Naive thymus-derived CD4-positive, alpha-beta T cell (primary cell): ENCODE measurements around the gene FCGBP. TPM values are rescaled to one million over a fixed set of nuclear protein-coding genes. Genes with fewer than 3 reads are reported as not detected.

ENCODE experiments used
- ATAC-seq: fragments of 150-1000 bp; cut with Tn5 transposase; 2 replicates; pipeline ENCODE4 v1.10.0; 2021; ENCODE audit warnings: mild to moderate bottlenecking, moderate library complexity
- CTCF ChIA-PET: fragments of 350-600 bp; sonication (Branson Sonifier 250); formaldehyde crosslinking; loops from one replicate; lab custom pipeline; 2021; ENCODE audit warnings: antibody characterized with exemption; lab: Charles Lee
- POLR2A ChIA-PET: fragments of 350-600 bp; sonication (Branson Sonifier 250); formaldehyde crosslinking; loops from one replicate; lab custom pipeline; 2021; ENCODE audit warnings: antibody characterized with exemption, inconsistent platforms; lab: Charles Lee
- DNase-seq, 9 donors: peaks; one replicate each; pipeline versions ENCODE4 v3.0.0 to v3.0.0-alpha.2; 2020 to 2022; ENCODE audit warnings: mixed read lengths in 1 of 9
- H3K27ac ChIP-seq: one replicate; pipeline ENCODE4 v1.7.0; 2013; ENCODE audit warnings: mild to moderate bottlenecking, low read depth, low read length, moderate library complexity
- H3K27me3 ChIP-seq, 2 donors: one replicate each; pipeline ENCODE4 v1.7.0; 2013; ENCODE audit warnings: low read length in 2 of 2, mild to moderate bottlenecking in 2 of 2, moderate library complexity in 2 of 2; ENCODE audit not compliant: control insufficient read depth in 2 of 2, insufficient read depth in 2 of 2
- H3K36me3 ChIP-seq, 3 experiments: 1 replicate in 2 of 3; 2 replicates in 1 of 3; pipeline ENCODE4 v1.7.0; 2013; ENCODE audit warnings: low read length in 3 of 3, mild to moderate bottlenecking in 3 of 3, moderate library complexity in 1 of 3; ENCODE audit not compliant: insufficient read depth in 3 of 3, control insufficient read depth in 2 of 3
- H3K4me1 ChIP-seq, 2 donors: one replicate each; pipeline ENCODE4 v1.7.0; 2013; ENCODE audit warnings: low read length in 2 of 2, mild to moderate bottlenecking in 2 of 2, moderate library complexity in 1 of 2; ENCODE audit not compliant: control insufficient read depth in 2 of 2, insufficient read depth in 2 of 2
- H3K4me3 ChIP-seq: 2 replicates; pipeline ENCODE4 v1.7.0; 2013; ENCODE audit warnings: mild to moderate bottlenecking, low read length
- H3K9me3 ChIP-seq, 3 experiments: 1 replicate in 2 of 3; 2 replicates in 1 of 3; pipeline ENCODE4 v1.7.0; 2013; ENCODE audit warnings: low read length in 3 of 3; ENCODE audit not compliant: control insufficient read depth in 2 of 3
- H3K27ac Mint-ChIP-seq, 9 donors: one replicate each; pipeline ENCODE4 v1.8.0; 2020 to 2022; ENCODE audit warnings: mixed read lengths in 9 of 9, mild to moderate bottlenecking in 8 of 9, moderate library complexity in 5 of 9, inconsistent platforms in 2 of 9
- H3K27me3 Mint-ChIP-seq, 5 donors: one replicate each; pipeline ENCODE4 v1.8.0; 2021 to 2022; ENCODE audit warnings: mixed read lengths in 5 of 5, mild to moderate bottlenecking in 1 of 5
- H3K36me3 Mint-ChIP-seq, 5 donors: one replicate each; pipeline ENCODE4 v1.8.0; 2020 to 2022; ENCODE audit warnings: mixed read lengths in 5 of 5, mild to moderate bottlenecking in 3 of 5, inconsistent platforms in 1 of 5
- H3K4me1 Mint-ChIP-seq, 7 donors: one replicate each; pipeline ENCODE4 v1.8.0; 2020 to 2022; ENCODE audit warnings: mixed read lengths in 7 of 7, mild to moderate bottlenecking in 3 of 7, inconsistent platforms in 1 of 7
- H3K4me3 Mint-ChIP-seq, 10 donors: one replicate each; pipeline ENCODE4 v1.8.0; 2020 to 2022; ENCODE audit warnings: mild to moderate bottlenecking in 10 of 10, mixed read lengths in 10 of 10, moderate library complexity in 6 of 10, inconsistent platforms in 2 of 10
- H3K9me3 Mint-ChIP-seq, 11 donors: one replicate each; pipeline ENCODE4 v1.8.0; 2020 to 2022; ENCODE audit warnings: mixed read lengths in 11 of 11, mild to moderate bottlenecking in 4 of 11, inconsistent platforms in 1 of 11, moderate library complexity in 1 of 11
- intact Hi-C, 2 donors: fragments of 100-400 bp; cut with micrococcal nuclease; formaldehyde crosslinking; loops; one replicate each; pipeline ENCODE4 v1.15.1; 2023
- polyA plus RNA-seq, 2 donors: library from polyadenylated mRNA; unstranded; fragments of 300-500 nt; fragmentation: Illumina TruSeq; gene quantifications; one replicate each; pipeline ENCODE4 v1.2.3, GENCODE V29; 2021
- total RNA-seq, 6 experiments: library from RNA in 5 of 6; stranded (reverse) in 5 of 6; gene quantifications; 1 replicate in 5 of 6; 2 replicates in 1 of 6; pipeline ENCODE4 v1.2.3 and lab custom pipeline; 2021 to 2026

FCGBP gene
- 100 to 1,000 TPM in 2 of 5 experiments, 10 to 100 TPM in 3; 14.9 to 118 (median 28.1) TPM for total RNA-seq
- 1 to 10 TPM in 1 of 2 donors, under 1 TPM in 1; 0.57 to 1.6 TPM for polyA plus RNA-seq
- 75.0 reads per million, percentile 79 among the genes with 10 or more reads in this experiment for total RNA-seq (lab: John Stamatoyannopoulos, UW)

DNA sequence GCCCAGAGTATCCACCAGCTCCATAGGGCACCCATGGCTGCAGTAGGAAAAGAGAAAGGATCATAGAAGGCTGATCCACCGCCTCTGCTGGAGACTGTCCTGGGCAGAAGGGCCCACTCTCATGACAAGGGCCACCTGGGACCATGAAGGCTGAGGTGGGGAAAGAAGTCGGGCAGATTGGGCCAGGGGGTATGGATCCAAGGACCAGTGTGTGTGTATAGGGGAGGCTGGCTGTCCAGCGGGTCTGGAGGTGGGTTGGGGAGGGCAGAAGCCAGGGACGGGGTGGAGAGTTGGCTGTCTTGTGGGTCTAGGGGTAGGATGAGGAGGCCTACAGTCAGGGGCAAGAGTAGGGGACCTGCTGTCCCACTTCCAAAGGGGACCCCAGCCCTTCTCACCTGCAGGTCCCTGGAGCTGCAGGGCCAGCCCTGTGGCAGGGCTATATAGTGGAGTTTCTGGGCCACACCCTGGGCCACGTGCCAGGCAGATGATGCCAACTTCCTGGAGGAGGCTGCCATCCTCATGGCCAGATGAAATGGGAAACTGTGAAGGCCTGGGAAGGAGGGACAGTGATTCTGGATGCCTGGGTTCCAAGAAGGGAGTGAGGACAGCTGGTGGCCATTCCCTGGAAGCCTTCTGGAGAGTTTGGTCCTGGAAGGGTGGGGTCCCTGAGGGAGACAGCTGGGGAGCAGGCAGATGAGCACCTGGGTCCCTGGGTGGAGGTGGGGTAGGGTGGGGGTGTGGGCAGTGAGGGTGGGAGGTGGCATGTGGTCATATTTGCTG, at the start of gene FCGBP:
Gene FCGBP, minus strand, starts transcription at position 51 of the 780 bp plus-strand sequence.
- peaks cover 44 to 84% (median 64%) of the 10 kb centered on the region in 7 donors for H3K4me1 Mint-ChIP-seq
- Histone ChIP-seq H3K4me1 (peaks cover 36 to 42% of the 10 kb centered on the region in 2 donors), H3K9me3 (no peaks in the 10 kb centered on the region), H3K27me3 (no peaks in the 10 kb centered on the region), H3K27ac (no peak within 1 kb of the TSS), H3K36me3 (no peaks in the 10 kb centered on the region), H3K4me3 (no peak within 1 kb of the TSS)
- peak within 1 kb of the TSS in 6 of 10 donors; percentile 28 to 78 (median 52) for H3K4me3 Mint-ChIP-seq
- peak within 1 kb of the TSS in 7 of 9 donors; percentile 58 to 89 (median 73) for H3K27ac Mint-ChIP-seq
- peaks cover 0 to 3% (median 0%) of the 10 kb centered on the region in 5 donors for H3K27me3 Mint-ChIP-seq
- H3K36me3 Mint-ChIP-seq = peaks cover 0 to 16% (median 1%) of the 10 kb centered on the region in 5 donors
- CTCF ChIA-PET = interaction anchor here (4.0 kb wide), 1 partner anchor 35 kb away, joined by 37 read pairs; the partner anchor contains the start of gene PSMC4
- ATAC-seq (no peak), DNase-seq (no peak)
- H3K9me3 Mint-ChIP-seq = peaks cover 0 to 12% (median 7%) of the 10 kb centered on the region in 11 donors
- POLR2A ChIA-PET = interaction anchor here (0.6 to 6.2 kb wide), 3 partner anchors 11 to 35 kb away, joined by 3 to 62 read pairs (median 11); partner anchors contain the start of gene PSMC4
- intact Hi-C loops = no loop called here

GRCh38 chr19:39983695-39984300, 49.4 kb upstream of the FCGBP start:
- Histone ChIP-seq H3K4me1 (no peaks in the 10 kb centered on the region), H3K27me3 (no peaks in the 10 kb centered on the region), H3K9me3 (peaks cover 4 to 12% (median 7%) of the 10 kb centered on the region in 3 experiments), H3K27ac (no peak overlapping the region), H3K36me3 (peaks cover 5 to 39% (median 7%) of the 10 kb centered on the region in 3 experiments), H3K4me3 (no peak overlapping the region)
- ATAC-seq (no peak), DNase-seq (no peak)
- H3K4me1 Mint-ChIP-seq = peaks cover 2 to 23% (median 12%) of the 10 kb centered on the region in 7 donors
- CTCF ChIA-PET = no interaction called here
- H3K4me3 Mint-ChIP-seq = no peak overlapping the region
- peak overlapping the region in 3 of 9 donors; percentile 4 to 76 (median 62) for H3K27ac Mint-ChIP-seq
- no peaks in the 10 kb centered on the region for H3K27me3 Mint-ChIP-seq
- H3K9me3 Mint-ChIP-seq = peaks cover 4 to 51% (median 30%) of the 10 kb centered on the region in 11 donors
- peaks cover 23 to 79% (median 72%) of the 10 kb centered on the region in 5 donors for H3K36me3 Mint-ChIP-seq
- POLR2A ChIA-PET = interaction anchor here (0.6 kb wide), 1 partner anchor 31 kb away, joined by 3 read pairs; no protein-coding TSS in a partner anchor
- intact Hi-C loops = loop anchor here in 1 of 2 donors (1.0 kb wide), 1 partner anchor 37 kb away; no protein-coding TSS in a partner anchor

DNA sequence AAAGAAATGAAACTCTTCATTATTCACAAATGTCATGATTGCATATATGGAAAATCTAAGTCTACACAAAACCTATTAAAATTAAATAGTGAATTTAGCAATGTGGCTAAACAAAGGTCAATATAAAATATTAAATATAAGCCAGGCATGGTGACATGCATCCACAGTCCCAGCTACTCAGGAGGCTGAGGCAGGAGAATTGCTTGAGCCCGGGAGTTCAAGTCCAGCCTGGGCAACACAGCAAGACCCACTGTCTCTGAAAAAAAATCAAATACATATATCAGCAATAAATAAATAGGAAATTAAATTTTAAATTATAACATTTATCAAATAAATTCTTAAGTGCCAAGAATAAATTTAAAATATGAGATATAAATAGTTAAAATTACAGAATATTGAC, 48.4 kb upstream of the FCGBP start:
- Mint-ChIP-seq H3K27me3 (no peaks in the 10 kb centered on the region), H3K9me3 (peaks cover 4 to 46% (median 28%) of the 10 kb centered on the region in 11 donors), H3K4me1 (peaks cover 2 to 22% (median 11%) of the 10 kb centered on the region in 7 donors), H3K4me3 (no peak overlapping the region), H3K36me3 (peaks cover 23 to 86% (median 77%) of the 10 kb centered on the region in 5 donors), H3K27ac (no peak overlapping the region)
- no peak overlapping the region for H3K27ac ChIP-seq
- intact Hi-C loops = no loop called here
- no peaks in the 10 kb centered on the region for H3K4me1 ChIP-seq
- CTCF ChIA-PET = no interaction called here
- DNase-seq (no peak), ATAC-seq (no peak)
- H3K4me3 ChIP-seq = no peak overlapping the region
- no peaks in the 10 kb centered on the region for H3K27me3 ChIP-seq
- peaks cover 4 to 12% (median 7%) of the 10 kb centered on the region in 3 experiments for H3K9me3 ChIP-seq
- peaks cover 7 to 49% (median 11%) of the 10 kb centered on the region in 3 experiments for H3K36me3 ChIP-seq
- POLR2A ChIA-PET = no interaction called here

DNA sequence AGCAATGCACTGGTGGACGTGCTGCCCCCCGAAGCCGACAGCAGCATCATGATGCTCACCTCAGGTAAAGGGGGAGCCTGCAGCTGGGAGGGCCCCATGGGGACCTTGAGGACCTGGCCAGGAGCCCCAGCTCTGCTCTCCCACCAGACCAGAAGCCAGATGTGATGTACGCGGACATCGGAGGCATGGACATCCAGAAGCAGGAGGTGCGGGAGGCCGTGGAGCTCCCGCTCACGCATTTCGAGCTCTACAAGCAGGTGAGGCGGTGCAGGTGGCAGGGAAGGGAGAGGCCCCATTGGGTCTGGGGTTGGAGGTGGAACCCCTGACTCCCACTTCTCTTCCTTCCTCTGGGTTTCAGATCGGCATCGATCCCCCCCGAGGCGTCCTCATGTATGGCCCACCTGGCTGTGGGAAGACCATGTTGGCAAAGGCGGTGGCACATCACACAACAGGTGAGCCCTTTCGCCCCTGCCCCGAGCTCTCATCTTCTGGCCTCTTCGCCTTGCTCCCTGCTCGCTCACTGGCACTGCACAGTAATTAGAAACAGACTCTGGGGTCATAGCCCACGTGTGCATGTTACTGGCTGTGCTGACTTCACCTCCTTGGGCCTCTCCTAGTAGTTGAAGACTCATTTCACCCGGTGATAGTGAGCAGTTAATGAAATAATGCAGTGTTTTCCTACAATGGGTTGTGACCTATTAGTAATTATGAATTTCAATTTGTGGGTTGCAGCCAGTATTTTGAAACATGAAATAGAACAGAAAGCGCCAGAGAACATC, 40.1 kb upstream of the FCGBP start:
- H3K9me3 ChIP-seq = no peaks in the 10 kb centered on the region
- H3K36me3 ChIP-seq = peaks cover 5 to 64% (median 6%) of the 10 kb centered on the region in 3 experiments
- no peak for DNase-seq
- no peak overlapping the region for H3K4me3 ChIP-seq
- H3K27ac ChIP-seq = no peak overlapping the region
- no peaks in the 10 kb centered on the region for H3K27me3 ChIP-seq
- H3K4me1 Mint-ChIP-seq = peaks cover 26 to 48% (median 34%) of the 10 kb centered on the region in 7 donors
- POLR2A ChIA-PET = no interaction called here
- intact Hi-C loops = loop anchor here (5.0 to 10.0 kb wide), 7 partner anchors 62 to 740 kb away; partner anchors contain the start of genes SERTAD3 (in 2 of the 2), CCNP (in 1 of the 2), COQ8B (in 1 of the 2) and DYRK1B (in 1 of the 2)
- H3K4me1 ChIP-seq = peaks cover 17% of the 10 kb centered on the region in 2 donors
- peaks cover 4 to 62% (median 41%) of the 10 kb centered on the region in 5 donors for H3K36me3 Mint-ChIP-seq
- no peak overlapping the region for H3K4me3 Mint-ChIP-seq
- CTCF ChIA-PET = no interaction called here
- peak overlapping the region in 3 of 9 donors; percentile 49 to 59 (median 57) for H3K27ac Mint-ChIP-seq
- H3K9me3 Mint-ChIP-seq = peaks cover 0 to 1% (median 0%) of the 10 kb centered on the region in 11 donors
- no peaks in the 10 kb centered on the region for H3K27me3 Mint-ChIP-seq
- ATAC-seq = no peak

DNA sequence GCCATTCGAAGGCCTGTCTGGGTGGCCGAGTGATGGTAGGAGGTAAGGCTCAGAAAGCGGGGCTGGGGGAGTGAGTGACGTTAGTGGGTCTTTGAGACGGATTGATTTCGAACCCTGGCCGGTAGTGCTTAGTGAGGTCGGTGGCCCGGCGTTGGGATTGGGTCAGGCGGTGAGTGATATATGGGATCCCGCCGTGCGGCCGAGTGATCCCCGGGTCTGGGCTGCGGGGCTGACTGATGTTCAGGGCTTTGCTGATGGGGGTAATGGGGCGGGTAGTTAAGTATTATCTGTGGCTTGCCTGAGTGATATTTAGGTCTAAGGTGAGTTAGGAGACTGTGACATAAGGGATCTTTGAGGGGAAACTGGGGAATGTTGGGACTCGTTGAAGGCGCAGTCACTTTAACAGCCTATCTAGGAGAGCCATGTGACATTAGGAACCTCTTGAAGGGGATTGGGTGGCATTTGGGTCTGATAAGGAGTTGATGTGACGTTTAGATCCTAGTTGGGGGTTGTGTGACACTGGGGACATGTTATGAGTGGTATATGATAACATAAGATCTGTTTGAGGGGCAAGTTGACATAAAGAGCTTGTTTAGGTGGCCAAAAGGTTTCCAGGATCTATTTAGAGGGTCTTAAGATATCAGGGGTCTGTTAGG, 37.1 kb upstream of the FCGBP start:
- Mint-ChIP-seq H3K27ac (peak overlapping the region; percentile 95 to 99 (median 97)), H3K27me3 (no peaks in the 10 kb centered on the region), H3K36me3 (peaks cover 0 to 46% (median 23%) of the 10 kb centered on the region in 5 donors), H3K9me3 (peaks cover 0 to 3% (median 0%) of the 10 kb centered on the region in 11 donors), H3K4me1 (peaks cover 39 to 61% (median 53%) of the 10 kb centered on the region in 7 donors), H3K4me3 (peak overlapping the region; percentile 92 to 100 (median 94))
- Histone ChIP-seq H3K4me3 (peak overlapping the region; percentile 88), H3K9me3 (no peaks in the 10 kb centered on the region), H3K36me3 (peaks cover 0 to 37% (median 5%) of the 10 kb centered on the region in 3 experiments), H3K4me1 (peaks cover 27 to 32% of the 10 kb centered on the region in 2 donors), H3K27me3 (no peaks in the 10 kb centered on the region), H3K27ac (peak overlapping the region; percentile 95)
- intact Hi-C loops = loop anchor here (1.0 to 10.0 kb wide), 18 partner anchors 25 to 743 kb away; partner anchors contain the start of genes DYRK1B (in 2 of the 2), MAP3K10 (in 2 of the 2), SERTAD3 (in 2 of the 2) and ZNF780A (in 2 of the 2)
- POLR2A ChIA-PET = interaction anchor here (0.8 to 3.8 kb wide), 17 partner anchors 8 to 138 kb away, joined by 3 to 91 read pairs (median 16); partner anchors contain the start of genes DYRK1B, FCGBP, ZNF546 and ZNF780A
- peak in 1 of 9 donors; percentile 4 for DNase-seq
- CTCF ChIA-PET = interaction anchor here (0.6 to 4.5 kb wide), 29 partner anchors 7 to 426 kb away, joined by 3 to 54 read pairs (median 8); partner anchors contain the start of genes FBL, ZNF546 and ZNF780A
- ATAC-seq = no peak
